Neural cell (in vitro differentiated cells): ENCODE data around the gene RAB1B.

Experiments used
- CTCF ChIP-seq: fragments of 450-650 bp; IDR thresholded peaks from 2 replicates; pipeline ENCODE4 v1.5.1; 2014; ENCODE audit warnings: antibody characterized with exemption, mild to moderate bottlenecking, moderate library complexity; ENCODE audit not compliant: poor library complexity, severe bottlenecking
- EP300 ChIP-seq: fragments of 450-650 bp; conservative IDR thresholded peaks from 2 replicates; pipeline ENCODE4 v1.6.1; 2014; ENCODE audit warnings: antibody characterized with exemption, mild to moderate bottlenecking, moderate library complexity; ENCODE audit not compliant: poor library complexity, severe bottlenecking
- EZH2 ChIP-seq: fragments of 200-600, 300-800 bp; shearing (Covaris generic), sonication (generic); IDR thresholded peaks from 2 replicates; pipeline ENCODE4 v1.6.1; 2014; ENCODE audit warnings: antibody characterized with exemption, low read length, borderline replicate concordance, mild to moderate bottlenecking; ENCODE audit not compliant: insufficient read depth, poor library complexity, severe bottlenecking
- MXI1 ChIP-seq: fragments of 450-650 bp; conservative IDR thresholded peaks from 2 replicates; pipeline ENCODE4 v1.6.1; 2014; ENCODE audit warnings: antibody characterized with exemption, mild to moderate bottlenecking; ENCODE audit not compliant: poor library complexity, severe bottlenecking
- POLR2AphosphoS5 ChIP-seq: IDR thresholded peaks from 2 replicates; pipeline ENCODE4 v1.6.1; 2012
- TAF1 ChIP-seq: IDR thresholded peaks from 2 replicates; pipeline ENCODE4 v1.6.1; 2012; ENCODE audit warnings: low read depth
- TF ChIP-seq, protein P1 (sequence below): IDR thresholded peaks from 2 replicates; pipeline ENCODE4 v1.6.1; 2012; ENCODE audit warnings: borderline replicate concordance

DNA sequence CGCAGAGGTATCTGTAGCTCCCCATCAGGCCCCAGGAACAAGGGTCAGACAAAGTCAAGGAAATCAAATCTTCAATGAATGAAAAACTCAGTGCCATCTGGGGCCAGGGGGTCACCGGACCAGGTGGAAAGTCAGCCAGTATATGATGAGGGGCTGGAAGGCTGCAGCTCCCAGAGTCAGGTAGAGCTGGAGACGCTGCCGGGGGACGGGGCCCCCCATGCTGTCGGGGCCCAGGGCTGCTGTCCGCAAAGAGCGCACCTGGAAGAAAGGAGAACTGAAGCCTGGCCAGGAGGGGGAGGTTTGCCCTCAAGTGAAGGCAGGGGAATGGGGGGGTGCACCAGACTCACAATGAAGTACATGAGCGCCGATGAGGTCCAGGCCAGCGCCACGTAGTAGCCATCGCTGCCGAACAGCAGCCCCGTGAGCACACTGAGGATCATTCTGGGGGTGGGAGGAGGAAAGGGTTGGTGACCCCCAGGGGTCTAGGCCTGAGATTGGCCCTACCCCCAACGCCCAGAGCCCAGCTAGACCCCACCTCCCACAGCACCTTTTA, 16.2 kb downstream of the RAB1B start:
- TF ChIP-seq POLR2AphosphoS5 (no peak), CTCF (no peak), TAF1 (no peak), EZH2 (no peak), MXI1 (no peak), EP300 (no peak)
- TF ChIP-seq, protein P1, sequence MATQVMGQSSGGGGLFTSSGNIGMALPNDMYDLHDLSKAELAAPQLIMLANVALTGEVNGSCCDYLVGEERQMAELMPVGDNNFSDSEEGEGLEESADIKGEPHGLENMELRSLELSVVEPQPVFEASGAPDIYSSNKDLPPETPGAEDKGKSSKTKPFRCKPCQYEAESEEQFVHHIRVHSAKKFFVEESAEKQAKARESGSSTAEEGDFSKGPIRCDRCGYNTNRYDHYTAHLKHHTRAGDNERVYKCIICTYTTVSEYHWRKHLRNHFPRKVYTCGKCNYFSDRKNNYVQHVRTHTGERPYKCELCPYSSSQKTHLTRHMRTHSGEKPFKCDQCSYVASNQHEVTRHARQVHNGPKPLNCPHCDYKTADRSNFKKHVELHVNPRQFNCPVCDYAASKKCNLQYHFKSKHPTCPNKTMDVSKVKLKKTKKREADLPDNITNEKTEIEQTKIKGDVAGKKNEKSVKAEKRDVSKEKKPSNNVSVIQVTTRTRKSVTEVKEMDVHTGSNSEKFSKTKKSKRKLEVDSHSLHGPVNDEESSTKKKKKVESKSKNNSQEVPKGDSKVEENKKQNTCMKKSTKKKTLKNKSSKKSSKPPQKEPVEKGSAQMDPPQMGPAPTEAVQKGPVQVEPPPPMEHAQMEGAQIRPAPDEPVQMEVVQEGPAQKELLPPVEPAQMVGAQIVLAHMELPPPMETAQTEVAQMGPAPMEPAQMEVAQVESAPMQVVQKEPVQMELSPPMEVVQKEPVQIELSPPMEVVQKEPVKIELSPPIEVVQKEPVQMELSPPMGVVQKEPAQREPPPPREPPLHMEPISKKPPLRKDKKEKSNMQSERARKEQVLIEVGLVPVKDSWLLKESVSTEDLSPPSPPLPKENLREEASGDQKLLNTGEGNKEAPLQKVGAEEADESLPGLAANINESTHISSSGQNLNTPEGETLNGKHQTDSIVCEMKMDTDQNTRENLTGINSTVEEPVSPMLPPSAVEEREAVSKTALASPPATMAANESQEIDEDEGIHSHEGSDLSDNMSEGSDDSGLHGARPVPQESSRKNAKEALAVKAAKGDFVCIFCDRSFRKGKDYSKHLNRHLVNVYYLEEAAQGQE = no peak
